Fibroblast of lung (primary cell): Measurements from ENCODE around the gene ARHGAP21. TPM values are rescaled to one million over a fixed set of nuclear protein-coding genes. Genes with fewer than 3 reads are reported as not detected.
A peak's percentile ranks its signal among the peaks of the same experiment; 100 is the strongest.

Experiments
- DNase-seq, 2 donors: peaks; one replicate each; pipeline versions ENCODE4 v3.0.0 to v3.0.0-alpha.2; 2010; ENCODE audit warnings: low read depth in 2 of 2
- H2AFZ ChIP-seq: 2 replicates; pipeline ENCODE4 v1.5.1; 2012; ENCODE audit warnings: low read length, control low read depth, inconsistent platforms
- H3K27ac ChIP-seq: 2 replicates; pipeline ENCODE4 v1.5.1; 2011; ENCODE audit warnings: low read length, control low read depth; ENCODE audit not compliant: insufficient read depth
- H3K27me3 ChIP-seq: 2 replicates; pipeline ENCODE4 v1.5.1; 2011; ENCODE audit warnings: mild to moderate bottlenecking, low read length; ENCODE audit not compliant: control insufficient read depth, insufficient read depth
- H3K36me3 ChIP-seq: 2 replicates; pipeline ENCODE4 v1.5.1; 2011; ENCODE audit warnings: low read length; ENCODE audit not compliant: control insufficient read depth, insufficient read depth
- H3K4me1 ChIP-seq: 2 replicates; pipeline ENCODE4 v1.5.1; 2011; ENCODE audit warnings: low read length; ENCODE audit not compliant: control insufficient read depth, insufficient read depth; ENCODE audit errors: extremely low read depth
- H3K4me2 ChIP-seq: 2 replicates; pipeline ENCODE4 v1.5.1; 2011; ENCODE audit warnings: low read length, control low read depth; ENCODE audit not compliant: insufficient read depth; ENCODE audit errors: extremely low read depth
- H3K4me3 ChIP-seq, 4 experiments: fragments of 200-600 bp in 1 of 4; sonication (generic) in 1 of 4; replicated peaks in 1 of 4; 2 replicates each; pipeline ENCODE4 v1.5.1; 2011 to 2016; ENCODE audit warnings: low read length in 4 of 4, low read depth in 3 of 4, mild to moderate bottlenecking in 3 of 4, control low read depth in 2 of 4, inconsistent platforms in 1 of 4, mixed read lengths in 1 of 4; ENCODE audit not compliant: insufficient read depth in 1 of 4; ENCODE audit errors: control extremely low read depth in 1 of 4
- H3K79me2 ChIP-seq: 2 replicates; pipeline ENCODE4 v1.5.1; 2012; ENCODE audit warnings: mild to moderate bottlenecking, low read length, inconsistent platforms; ENCODE audit not compliant: control insufficient read depth, insufficient read depth
- H3K9ac ChIP-seq: 2 replicates; pipeline ENCODE4 v1.5.1; 2011; ENCODE audit warnings: mild to moderate bottlenecking, low read length, control low read depth; ENCODE audit not compliant: insufficient read depth
- H3K9me3 ChIP-seq: 2 replicates; pipeline ENCODE4 v1.5.1; 2012; ENCODE audit warnings: low read depth, low read length; ENCODE audit not compliant: control insufficient read depth, insufficient read depth
- H4K20me1 ChIP-seq: 2 replicates; pipeline ENCODE4 v1.5.1; 2011; ENCODE audit warnings: low read length; ENCODE audit not compliant: control insufficient read depth, insufficient read depth; ENCODE audit errors: extremely low read depth
- CTCF ChIP-seq, 2 donors: IDR thresholded peaks in 1 of 2; conservative IDR thresholded peaks in 1 of 2; 1 replicate in 1 of 2; 2 replicates in 1 of 2; pipeline ENCODE4 v1.5.1; 2011 to 2012; ENCODE audit warnings: low read length in 2 of 2, control low read depth in 1 of 2, inconsistent platforms in 1 of 2, low read depth in 1 of 2, mild to moderate bottlenecking in 1 of 2
- EZH2 ChIP-seq: IDR thresholded peaks from 2 replicates; pipeline ENCODE4 v1.5.1; 2012; ENCODE audit warnings: low read length, control low read depth, mild to moderate bottlenecking; ENCODE audit errors: missing control alignments
- polyA plus RNA-seq, 2 donors: library from polyadenylated mRNA; depleted of rRNA in 1 of 2; stranded (reverse) in 1 of 2; unstranded in 1 of 2; fragments of >200 nt; gene quantifications; 2 replicates each; pipeline ENCODE4 v1.2.1, GENCODE V29; 2011 to 2012; ENCODE audit warnings: missing spikeins in 1 of 2
- total RNA-seq: library from RNA; depleted of rRNA; stranded (reverse); fragments of >200 nt; gene quantifications from 2 replicates; pipeline ENCODE4 v1.2.1, GENCODE V29; 2014

Gene ARHGAP21
- total and polyA plus RNA-seq, 2 donors (not counting 1 experiment from before 2014, with no cell fraction given), result 105 to 173 TPM

GRCh38 chr10:24722676-24723385, 856 bp downstream of the ARHGAP21 start:
- peak; percentile 56 to 59 for DNase-seq
- no peaks in the 10 kb centered on the region for H4K20me1 ChIP-seq
- peak overlapping the region; percentile 37 for H2AFZ ChIP-seq
- peaks cover 3% of the 10 kb centered on the region for H3K36me3 ChIP-seq
- H3K9me3 ChIP-seq, result no peaks in the 10 kb centered on the region
- no peaks in the 10 kb centered on the region for H3K27me3 ChIP-seq
- peak overlapping the region; percentile 70 for H3K4me2 ChIP-seq
- H3K4me1 ChIP-seq, result peaks cover 6% of the 10 kb centered on the region
- TF ChIP-seq EZH2 (no peak), CTCF (conservative IDR thresholded peaks at IDR 0.05 in 1 of 2, IDR thresholded peaks at IDR 0.05 in 1 of 2; ENCODE audit: low read depth in 1 of 2, low read length in 2 of 2) (no peak)
- H3K27ac ChIP-seq, result peak overlapping the region; percentile 78
- peak overlapping the region; percentile 77 to 97 (median 86) for H3K4me3 ChIP-seq
- peak overlapping the region; percentile 84 for H3K9ac ChIP-seq
- peaks cover 50% of the 10 kb centered on the region for H3K79me2 ChIP-seq

GRCh38 chr10:24722131-24722675, 1.5 kb downstream of the ARHGAP21 start:
- Histone ChIP-seq H3K9me3 (no peaks in the 10 kb centered on the region), H3K4me1 (peaks cover 7% of the 10 kb centered on the region), H3K79me2 (peaks cover 56% of the 10 kb centered on the region), H2AFZ (no peak overlapping the region), H4K20me1 (no peaks in the 10 kb centered on the region), H3K4me3 (peak overlapping the region; percentile 77 to 97 (median 86)), H3K36me3 (peaks cover 3% of the 10 kb centered on the region), H3K27ac (peak overlapping the region; percentile 78), H3K4me2 (peak overlapping the region; percentile 70), H3K27me3 (no peaks in the 10 kb centered on the region), H3K9ac (peak overlapping the region; percentile 84)
- peak; percentile 26 to 40 for DNase-seq
- TF ChIP-seq EZH2, result no peak
- TF ChIP-seq CTCF (conservative IDR thresholded peaks at IDR 0.05 in 1 of 2, IDR thresholded peaks at IDR 0.05 in 1 of 2; ENCODE audit: low read depth in 1 of 2, low read length in 2 of 2), result no peak

- Histone ChIP-seq H3K4me1 (peaks cover 12% of the 10 kb centered on the region), H3K27me3 (no peaks in the 10 kb centered on the region), H3K79me2 (peaks cover 63% of the 10 kb centered on the region), H3K4me3 (peak overlapping the region; percentile 77 to 97 (median 86)), H3K9me3 (no peaks in the 10 kb centered on the region), H3K4me2 (peak overlapping the region; percentile 70), H3K27ac (peak overlapping the region; percentile 78), H4K20me1 (no peaks in the 10 kb centered on the region), H3K9ac (peak overlapping the region; percentile 64), H2AFZ (no peak overlapping the region), H3K36me3 (peaks cover 3% of the 10 kb centered on the region)
- DNase-seq, result peak in 1 of 2 donors; percentile 35
- no peak for TF ChIP-seq CTCF (conservative IDR thresholded peaks at IDR 0.05 in 1 of 2, IDR thresholded peaks at IDR 0.05 in 1 of 2; ENCODE audit: low read depth in 1 of 2, low read length in 2 of 2)
- TF ChIP-seq EZH2, result no peak
Measured at GRCh38 chr10:24721229-24722106, 2.2 kb downstream of the ARHGAP21 start.
